Measurements from ENCODE around the gene SEMG1.

Gene SEMG1

GRCh38 chr20:45206725-45207124, at the start of gene SEMG1:
Gene SEMG1, plus strand, starts transcription at chr20:45207033. Its CDS starts 21 bp downstream, at chr20:45207054.
- no peak for DNase-seq (ENCODE audit: low read depth, low spot score)

DNA sequence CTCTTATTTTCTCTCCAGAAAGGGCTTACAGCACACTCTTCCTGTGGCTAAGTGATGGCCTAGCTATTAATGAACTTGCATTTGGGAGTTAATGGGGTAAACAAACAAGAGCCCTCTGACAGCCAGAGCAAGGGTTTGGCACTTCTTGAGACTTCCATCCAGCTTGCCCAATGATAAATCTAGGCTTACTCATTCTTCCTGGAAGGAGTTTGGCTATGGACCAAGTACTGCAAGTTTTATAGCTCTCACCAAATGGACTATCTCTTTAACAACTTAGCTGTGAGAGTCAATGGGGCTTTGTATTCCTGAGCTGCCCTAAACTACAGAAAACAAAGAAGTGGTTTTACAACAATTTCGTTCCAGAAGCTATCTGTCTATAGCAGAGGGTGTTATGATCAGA, 48.9 kb upstream of the SEMG1 start:
- no peak for DNase-seq (ENCODE audit: low read depth, low spot score)

- no peak for DNase-seq (ENCODE audit: low read depth, low spot score)
Measured at GRCh38 chr20:45163083-45163803, 43.6 kb upstream of the SEMG1 start.

- DNase-seq (ENCODE audit: low read depth, low spot score), result no peak
Measured at GRCh38 chr20:45164906-45165305, 41.9 kb upstream of the SEMG1 start.

DNA sequence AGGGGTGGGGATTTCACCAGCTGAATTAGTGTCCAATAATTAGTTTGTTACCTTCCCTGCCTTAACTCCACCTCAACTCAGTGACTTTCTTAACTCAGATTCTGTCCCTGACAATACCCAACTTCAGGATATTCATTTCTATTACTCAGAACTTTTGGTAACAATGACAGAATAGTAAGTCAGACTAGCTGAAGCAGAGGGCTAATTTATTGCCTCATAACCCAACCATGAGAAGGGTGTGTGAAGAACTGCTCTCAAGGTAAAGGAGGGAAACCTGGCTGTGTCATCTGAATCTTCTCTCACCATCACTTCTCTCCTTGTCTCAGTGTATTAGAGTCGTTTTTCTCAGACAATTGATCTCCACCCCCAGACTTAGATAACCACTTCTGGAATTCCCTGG, 33.3 kb upstream of the SEMG1 start:
- DNase-seq (ENCODE audit: low read depth, low spot score), result no peak

DNA sequence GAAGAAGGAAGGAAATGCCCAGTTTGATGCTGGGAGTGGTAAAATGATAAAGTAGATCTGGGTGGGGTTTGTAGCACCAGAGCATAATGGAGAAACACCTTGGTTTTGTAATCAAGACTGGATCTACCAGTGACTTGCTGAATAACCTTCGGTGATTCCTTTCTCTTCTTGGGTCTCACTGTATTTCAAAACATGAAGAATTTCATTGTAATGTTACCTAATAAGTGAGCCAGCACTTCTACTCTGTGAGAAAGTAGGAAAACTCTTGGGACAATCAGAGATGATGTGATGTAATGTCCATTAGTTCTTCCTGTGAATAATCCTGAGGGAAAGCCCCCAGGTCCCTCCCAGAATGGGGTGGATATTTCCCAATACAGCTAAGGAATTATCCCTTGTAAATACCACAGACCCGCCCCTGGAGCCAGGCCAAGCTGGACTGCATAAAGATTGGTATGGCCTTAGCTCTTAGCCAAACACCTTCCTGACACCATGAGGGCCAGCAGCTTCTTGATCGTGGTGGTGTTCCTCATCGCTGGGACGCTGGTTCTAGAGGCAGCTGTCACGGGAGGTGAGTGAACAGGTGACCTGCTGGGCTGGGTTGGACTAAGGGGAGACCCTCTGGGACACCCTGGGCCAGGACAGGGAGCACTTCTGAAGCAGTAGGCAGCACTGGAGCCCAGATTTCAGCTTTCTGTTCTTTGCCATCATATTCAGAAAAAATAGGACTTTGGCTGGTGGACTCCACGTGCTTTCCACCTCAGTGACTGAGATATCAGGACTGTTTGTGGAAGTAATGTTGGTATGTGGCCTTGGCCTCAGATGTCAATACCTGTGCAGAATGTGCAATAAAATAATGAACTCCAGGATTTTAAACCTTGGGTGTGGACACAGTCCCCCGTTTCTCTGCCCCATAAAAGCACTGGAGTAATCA, 32.1 kb upstream of the SEMG1 start, which contains the start of gene PI3:
Gene PI3 (plus strand): TSS at position 469 of the 931 bp plus-strand sequence. CDS start 21 bp downstream, at position 490.
- no peak for DNase-seq (ENCODE audit: low read depth, low spot score)

DNA sequence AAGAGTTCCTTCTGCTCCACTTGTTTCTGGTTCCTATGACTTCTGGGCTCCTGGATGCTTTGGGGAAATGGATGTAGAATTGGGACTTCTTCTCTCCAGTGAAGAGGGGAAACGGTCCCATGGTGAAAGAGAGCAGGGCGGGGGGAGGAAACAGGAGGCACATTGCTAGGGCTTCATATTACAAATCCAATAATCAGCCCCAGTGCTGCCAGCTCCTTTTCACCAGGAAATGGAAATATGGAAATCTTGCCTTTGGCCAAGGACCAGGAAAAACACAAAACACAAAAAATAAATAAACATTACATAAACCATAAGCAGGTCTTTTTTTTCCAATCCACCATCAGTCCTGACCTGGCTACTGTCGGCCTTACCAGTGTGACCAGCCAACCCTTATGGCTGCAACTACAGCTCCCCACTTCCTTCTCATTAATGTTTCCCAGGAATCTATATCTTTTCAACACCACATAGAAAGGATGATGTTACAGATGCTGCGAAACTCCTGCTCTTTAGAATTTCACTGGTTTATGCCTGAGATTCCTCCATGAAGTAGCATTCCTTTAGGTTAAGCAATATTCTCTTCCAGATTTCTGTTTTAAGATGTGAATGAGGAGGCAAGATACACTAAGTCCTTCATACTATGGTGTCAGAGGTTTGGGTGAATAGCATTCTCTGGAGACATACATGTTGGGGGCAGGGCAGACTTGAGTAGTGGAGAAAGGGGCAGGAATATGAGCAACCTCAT, 30.1 kb upstream of the SEMG1 start:
- no peak for DNase-seq (ENCODE audit: low read depth, low spot score)

- no peak for DNase-seq (ENCODE audit: low read depth, low spot score)
Measured at GRCh38 chr20:45179166-45179565, 27.7 kb upstream of the SEMG1 start.

DNA sequence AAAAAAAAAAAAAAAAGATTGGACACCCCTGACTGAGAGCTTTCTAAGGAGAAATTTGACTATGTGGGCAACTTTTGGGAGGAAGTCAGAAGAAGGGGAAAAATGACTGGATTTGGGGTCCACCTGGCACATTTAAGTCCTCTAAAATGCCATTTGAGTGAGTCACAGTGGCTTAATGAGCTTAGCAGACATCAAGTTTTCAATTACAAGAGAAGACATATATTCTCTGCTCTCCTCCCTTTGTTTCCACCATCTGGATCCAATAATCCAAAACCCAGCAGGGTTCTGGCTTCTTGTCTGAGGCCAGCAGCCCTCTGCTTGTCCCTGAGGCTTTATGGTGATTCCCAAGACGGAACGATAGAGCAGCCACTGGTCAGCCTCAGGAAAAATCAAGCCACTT, 25.2 kb upstream of the SEMG1 start:
- DNase-seq (ENCODE audit: low read depth, low spot score), result no peak

DNA sequence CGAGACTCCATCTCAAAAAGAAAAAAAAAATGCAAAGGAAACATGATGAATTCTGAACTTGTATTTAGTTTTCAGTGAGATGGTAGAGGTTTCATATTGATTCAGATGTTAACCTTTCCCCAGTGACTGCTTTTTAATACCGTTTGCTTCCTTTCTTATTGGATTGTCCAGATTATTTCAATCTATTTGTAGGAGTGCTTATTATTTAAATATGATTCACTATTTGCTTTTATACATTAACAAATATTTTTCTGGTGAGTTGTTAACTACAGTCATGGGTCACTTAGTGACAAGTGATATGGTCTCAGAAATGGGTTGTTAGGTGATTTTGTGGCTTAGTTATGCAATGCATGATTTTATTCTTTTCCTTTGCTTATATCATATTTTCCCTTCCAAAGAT, 23.7 kb upstream of the SEMG1 start:
- DNase-seq (ENCODE audit: low read depth, low spot score), result no peak

DNA sequence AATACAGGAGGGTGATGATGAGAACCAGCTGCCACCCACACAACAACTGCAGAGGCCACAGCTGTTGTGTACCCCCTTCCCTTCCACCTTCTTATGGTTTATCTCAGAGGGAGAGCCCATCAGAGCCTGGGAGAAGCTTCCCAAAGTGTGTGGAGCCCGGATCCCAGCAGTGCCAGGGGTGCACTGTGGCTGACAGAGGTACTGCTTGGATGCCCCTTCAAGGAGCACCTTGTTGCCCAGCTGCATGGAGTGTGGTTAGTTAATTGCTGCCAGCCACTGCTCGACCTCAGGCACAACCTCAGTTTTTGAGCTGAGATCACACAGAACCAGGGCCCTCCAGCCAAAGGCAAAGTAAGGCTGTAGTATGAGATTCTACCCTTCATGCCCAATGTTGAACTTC, 19.1 kb upstream of the SEMG1 start:
- no peak for DNase-seq (ENCODE audit: low read depth, low spot score)

- no peak for DNase-seq (ENCODE audit: low read depth, low spot score)
Measured at GRCh38 chr20:45189067-45189609, 17.7 kb upstream of the SEMG1 start.

DNA sequence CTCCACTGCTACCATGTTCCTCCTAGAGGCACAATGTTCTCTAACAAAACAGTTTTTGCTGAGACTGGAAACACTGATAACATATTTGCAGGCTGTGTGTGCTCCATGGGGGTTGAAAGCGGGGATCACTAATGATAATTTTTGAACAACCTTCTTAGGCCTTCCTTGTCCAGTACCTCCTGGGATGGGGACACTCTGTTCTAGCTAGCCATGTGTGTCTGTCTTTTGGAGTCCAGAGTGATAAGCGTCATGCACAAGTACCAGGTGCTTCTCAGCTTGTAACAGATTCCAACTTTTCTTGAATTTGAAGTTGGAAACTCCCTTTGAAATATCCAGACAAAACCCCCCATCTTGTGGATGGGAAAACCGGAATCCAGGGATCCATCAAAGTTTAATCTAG, 17.0 kb upstream of the SEMG1 start:
- DNase-seq (ENCODE audit: low read depth, low spot score), result no peak

- no peak for DNase-seq (ENCODE audit: low read depth, low spot score)
Measured at GRCh38 chr20:45191926-45192325, 14.9 kb upstream of the SEMG1 start.

DNA sequence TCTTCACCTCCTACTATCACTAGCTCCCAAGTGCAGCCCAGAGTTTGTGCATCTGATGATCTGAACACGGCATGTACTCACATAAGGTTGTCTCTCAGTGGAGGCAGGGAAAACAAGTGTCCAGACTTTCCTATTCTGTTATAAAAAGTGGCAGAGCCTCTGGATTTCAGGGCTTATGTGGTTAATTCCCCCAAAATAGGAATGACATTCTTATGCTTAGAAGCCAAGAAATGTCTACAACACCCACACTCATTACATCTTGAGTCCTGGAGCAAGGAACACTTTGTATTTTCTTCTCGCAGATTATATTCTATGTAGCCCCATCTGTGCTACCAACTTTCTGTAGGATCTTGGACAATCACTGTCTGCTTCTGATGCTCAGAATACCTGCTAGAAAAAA, 13.5 kb upstream of the SEMG1 start:
- DNase-seq (ENCODE audit: low read depth, low spot score), result no peak

GRCh38 chr20:45209924-45210323, 3.1 kb downstream of the SEMG1 start:
- no peak for DNase-seq (ENCODE audit: low read depth, low spot score)

GRCh38 chr20:45211569-45212474, 5.0 kb downstream of the SEMG1 start:
- DNase-seq (ENCODE audit: low read depth, low spot score), result no peak

- DNase-seq (ENCODE audit: low read depth, low spot score), result no peak
Measured at GRCh38 chr20:45212836-45213235, 6.0 kb downstream of the SEMG1 start.

GRCh38 chr20:45218124-45218523, 11.3 kb downstream of the SEMG1 start:
- DNase-seq (ENCODE audit: low read depth, low spot score), result no peak

DNA sequence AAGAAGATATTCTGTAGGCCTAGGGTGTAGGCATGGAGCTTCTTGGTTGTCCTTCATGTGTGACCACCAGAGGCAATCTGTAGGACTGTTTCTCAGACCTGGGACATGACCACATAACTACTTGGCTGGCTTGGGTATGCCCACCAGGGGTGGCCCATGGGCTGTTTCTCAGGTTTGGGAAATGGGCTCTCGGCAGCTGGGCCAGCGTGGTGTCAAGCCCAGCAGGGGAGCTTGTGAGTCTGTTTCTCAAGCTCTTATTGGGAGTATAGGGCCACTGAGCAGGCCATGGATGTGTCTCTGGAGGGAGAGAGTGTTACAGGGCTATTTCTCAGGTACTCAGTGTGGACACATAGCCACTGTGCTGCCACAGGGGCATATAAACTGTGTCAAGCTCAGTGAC, 11.8 kb downstream of the SEMG1 start:
- DNase-seq (ENCODE audit: low read depth, low spot score), result no peak

GRCh38 chr20:45221076-45221475, 14.2 kb downstream of the SEMG1 start, which contains the start of gene SEMG2:
Gene SEMG2, plus strand, starts transcription at chr20:45221373. Its CDS starts 17 bp downstream, at chr20:45221390.
- DNase-seq (ENCODE audit: low read depth, low spot score), result no peak
